K562 (cell line): ENCODE results near the gene CETN2. TPM values are rescaled to one million over a fixed set of nuclear protein-coding genes. Genes with fewer than 3 reads are reported as not detected.
A peak's percentile ranks its signal among the peaks of the same experiment; 100 is the strongest.

Experiments
- ATAC-seq: fragments of 200-7000 bp; cut with Tn5 transposase; 3 replicates; pipeline ENCODE4 v1.9.1; 2020; ENCODE audit warnings: moderate library complexity
- Bru-seq: library from RNA; stranded (reverse); fragments of 400-500 nt; gene quantifications from one replicate; lab custom pipeline; 2021; lab: Mats Ljungman, UMichigan
- BruChase-seq, 2 experiments: library from RNA; stranded (reverse); fragments of 400-500 nt; gene quantifications; one replicate each; lab custom pipeline; 2021; lab: Mats Ljungman, UMichigan
- BruUV-seq: library from RNA; stranded (reverse); fragments of 400-500 nt; replicated peaks from 2 replicates; lab custom pipeline; 2021; lab: Mats Ljungman, UMichigan
- CTCF ChIA-PET: fragments of 300-600 bp; formaldehyde crosslinking; extraction: SDS; loops from one replicate; lab custom pipeline; 2021; ENCODE audit warnings: low intra/inter-chr PET ratio; lab: Yijun Ruan, JAX
- POLR2A ChIA-PET: fragments of 300-600, 350-650 bp; sonication (Branson Sonifier 250); formaldehyde crosslinking; extraction: SDS; loops from one replicate; lab custom pipeline; 2021; ENCODE audit warnings: antibody characterized with exemption, inconsistent platforms; lab: Yijun Ruan, JAX
- DNase-seq, 4 experiments: peaks; one replicate each; pipeline versions ENCODE4 v3.0.0 to v3.0.0-alpha.2; 2011 to 2018; ENCODE audit warnings: low spot score in 3 of 4, mixed read lengths in 3 of 4; ENCODE audit errors: extremely low read depth in 1 of 4
- FAIRE-seq: peaks from 2 replicates; lab custom pipeline; 2011; peaks lifted over from hg19 to GRCh38; lab: Jason Lieb, UNC
- H2AFZ ChIP-seq: 2 replicates; pipeline ENCODE4 v1.6.0; 2011; ENCODE audit warnings: low read depth, low read length, control low read depth, inconsistent platforms
- H3K27ac ChIP-seq: fragments of 200-600 bp; 3 replicates; pipeline ENCODE4 v1.8.0; 2011; ENCODE audit warnings: low read depth, mild to moderate bottlenecking, control low read depth, inconsistent platforms, low read length, moderate library complexity, mixed read lengths; ENCODE audit errors: extremely low read depth
- H3K27me3 ChIP-seq, 2 experiments: fragments of 300-600 bp in 1 of 2; 2 replicates in 1 of 2; 3 replicates in 1 of 2; pipeline versions ENCODE4 v1.6.0 to v1.8.0; 2011; ENCODE audit warnings: inconsistent platforms in 2 of 2, low read length in 2 of 2, mild to moderate bottlenecking in 1 of 2, mixed read lengths in 1 of 2, moderate library complexity in 1 of 2; ENCODE audit not compliant: control insufficient read depth in 2 of 2, insufficient read depth in 2 of 2
- H3K36me3 ChIP-seq: fragments of 300-600 bp; 3 replicates; pipeline ENCODE4 v1.8.0; 2011; ENCODE audit warnings: mild to moderate bottlenecking, low read length, inconsistent platforms; ENCODE audit not compliant: control insufficient read depth, insufficient read depth
- H3K4me1 ChIP-seq, 2 experiments: fragments of 200-600 bp in 1 of 2; replicated peaks in 1 of 2; 2 replicates in 1 of 2; 3 replicates in 1 of 2; pipeline versions ENCODE4 v1.5.1 to v1.8.0; 2011; ENCODE audit warnings: inconsistent platforms in 2 of 2, low read length in 2 of 2, mild to moderate bottlenecking in 1 of 2, mixed read lengths in 1 of 2, moderate library complexity in 1 of 2; ENCODE audit not compliant: control insufficient read depth in 2 of 2, insufficient read depth in 2 of 2
- H3K4me2 ChIP-seq: 2 replicates; pipeline ENCODE4 v1.6.1; 2011; ENCODE audit warnings: low read length, control low read depth, inconsistent platforms, mixed read lengths; ENCODE audit not compliant: insufficient read depth
- H3K4me3 ChIP-seq: fragments of 200-600 bp; sonication (generic), shearing (Covaris generic); 2 replicates; pipeline ENCODE4 v1.5.1; 2016; ENCODE audit warnings: control low read depth, inconsistent platforms
- H3K79me2 ChIP-seq: fragments of 200-600 bp; 3 replicates; pipeline ENCODE4 v1.8.0; 2011; ENCODE audit warnings: low read length, inconsistent platforms; ENCODE audit not compliant: control insufficient read depth, insufficient read depth
- H3K9ac ChIP-seq, 2 experiments: 2 replicates each; pipeline versions ENCODE4 v1.6.0 to v1.6.1; 2011; ENCODE audit warnings: low read depth in 2 of 2, low read length in 2 of 2, control low read depth in 1 of 2, inconsistent platforms in 1 of 2, mild to moderate bottlenecking in 1 of 2, mixed read lengths in 1 of 2; ENCODE audit not compliant: insufficient read depth in 1 of 2
- H3K9me1 ChIP-seq: one replicate; pipeline ENCODE4 v1.6.0; 2011; ENCODE audit warnings: inconsistent platforms, mild to moderate bottlenecking, low read length, moderate library complexity; ENCODE audit not compliant: control insufficient read depth, insufficient read depth
- H3K9me3 ChIP-seq: replicated peaks from 2 replicates; pipeline ENCODE4 v1.5.1; 2011; ENCODE audit warnings: low read depth, low read length, inconsistent platforms; ENCODE audit not compliant: control insufficient read depth, insufficient read depth
- H4K20me1 ChIP-seq: replicated peaks from 2 replicates; pipeline ENCODE4 v1.6.1; 2011; ENCODE audit warnings: low read length, inconsistent platforms, mixed read lengths; ENCODE audit not compliant: control insufficient read depth, insufficient read depth
- ATF1 ChIP-seq, 2 experiments: fragments of 450-650 bp in 1 of 2; IDR thresholded peaks; 2 replicates each; pipeline ENCODE4 v1.6.1; 2016; ENCODE audit warnings: missing compliant biosample characterization in 1 of 2, missing genetic modification characterization in 1 of 2
- ATF4 ChIP-seq: fragments of 450-650 bp; formaldehyde crosslinking; IDR thresholded peaks from 2 replicates; pipeline ENCODE4 v1.4.0; 2022; ENCODE audit warnings: mild to moderate bottlenecking, moderate library complexity
- EHMT2 ChIP-seq: fragments of 450-650 bp; IDR thresholded peaks from 2 replicates; pipeline ENCODE4 v1.6.1; 2018; ENCODE audit warnings: antibody characterized with exemption
- EP400 ChIP-seq: fragments of 450-650 bp; IDR thresholded peaks from 2 replicates; pipeline ENCODE4 v1.6.1; 2017; ENCODE audit warnings: antibody characterized with exemption, mild to moderate bottlenecking, moderate library complexity
- GTF2A2 ChIP-seq: IDR thresholded peaks from 2 replicates; pipeline ENCODE4 v1.6.1; 2016; ENCODE audit warnings: mild to moderate bottlenecking, missing genetic modification characterization, missing compliant biosample characterization
- HOXB6 ChIP-seq: fragments of 250-450 bp; sonication (Bioruptor Pico); IDR thresholded peaks from 2 replicates; pipeline ENCODE4 v1.5.1; 2022; ENCODE audit warnings: mild to moderate bottlenecking, borderline replicate concordance
- RBBP5 ChIP-seq: fragments of 200-600 bp; sonication (generic); IDR thresholded peaks from 2 replicates; pipeline ENCODE4 v1.6.1; 2012; ENCODE audit warnings: borderline replicate concordance, mild to moderate bottlenecking, low read length, control low read depth, inconsistent platforms; ENCODE audit not compliant: insufficient read depth, poor library complexity, severe bottlenecking
- SMAD2 ChIP-seq: fragments of 150-350 bp; IDR thresholded peaks from 2 replicates; pipeline ENCODE4 v1.6.1; 2014; ENCODE audit warnings: low read depth, mild to moderate bottlenecking, low read length
- TEAD2 ChIP-seq: fragments of 450-650 bp; IDR thresholded peaks from 2 replicates; pipeline ENCODE4 v1.6.1; 2016; ENCODE audit warnings: missing genetic modification characterization, control low read depth, missing compliant biosample characterization
- YBX1 ChIP-seq: fragments of 450-650 bp; IDR thresholded peaks from 2 replicates; pipeline ENCODE4 v1.7.1; 2016; ENCODE audit warnings: mild to moderate bottlenecking
- YY1 ChIP-seq, 3 experiments: IDR thresholded peaks; 2 replicates each; pipeline ENCODE4 v1.6.1; 2011; ENCODE audit warnings: low read length in 2 of 3, mild to moderate bottlenecking in 2 of 3, moderate library complexity in 2 of 3, borderline replicate concordance in 1 of 3, control low read depth in 1 of 3, low read depth in 1 of 3; ENCODE audit not compliant: insufficient read depth in 3 of 3, insufficient replicate concordance in 2 of 3, control insufficient read depth in 1 of 3, insufficient read length in 1 of 3; ENCODE audit errors: extremely low read depth in 1 of 3
- ZFX ChIP-seq: sonication (generic); formaldehyde crosslinking; IDR thresholded peaks from 2 replicates; pipeline ENCODE4 v1.8.0; 2022; ENCODE audit warnings: mild to moderate bottlenecking, missing genetic modification reagents, moderate library complexity
- ZNF184 ChIP-seq: sonication (generic); formaldehyde crosslinking; IDR thresholded peaks from 2 replicates; pipeline ENCODE4 v1.5.0; 2020; ENCODE audit warnings: missing genetic modification reagents
- ZNF830 ChIP-seq: fragments of 250-450 bp; sonication (Bioruptor Pico); IDR thresholded peaks from 2 replicates; pipeline ENCODE4 v1.5.0; 2021; ENCODE audit warnings: mild to moderate bottlenecking
- WGBS: fragments of 100-300 bp; shearing (Covaris generic); methylation state at CpG from one replicate; pipeline ENCODE4 v1.1.6; 2016; ENCODE audit warnings: low coverage, mixed read lengths; ENCODE audit not compliant: insufficient coverage; ENCODE audit errors: missing lambda C conversion rate; 5-methylcytosine and 5-hydroxymethylcytosine counted together
- in situ Hi-C: fragments of 300-500 bp; cut with MboI; formaldehyde crosslinking; loops from 4 replicates; pipeline ENCODE4 v1.15.0; 2018; ENCODE audit warnings: inconsistent platforms, mixed read lengths
- intact Hi-C: fragments of 100-400 bp; cut with micrococcal nuclease; formaldehyde crosslinking; loops from 2 replicates; pipeline ENCODE4 v1.14.2; 2022
- long read RNA-seq, 3 experiments: library from polyadenylated mRNA in 2 of 3; library from RNA in 1 of 3; unstranded in 2 of 3; stranded (forward) in 1 of 3; transcript quantifications; one replicate each; pipeline ENCODE4 v2.0.0, GENCODE V29; 2019 to 2022
- polyA minus RNA-seq, 3 experiments: library from RNA; depleted of rRNA, polyadenylated mRNA; stranded (reverse); fragments of >200 nt; gene quantifications; 2 replicates each; pipeline ENCODE4 v1.2.3, GENCODE V29; 2011
- polyA plus RNA-seq, 8 experiments: library from polyadenylated mRNA; depleted of rRNA in 4 of 8; stranded (reverse) in 5 of 8; unstranded in 3 of 8; fragments of >200 nt; fragmentation: Nextera tagmentation in 2 of 8; fragmentation: Illumina TruSeq in 1 of 8; extraction: Ambion mirVana in 2 of 8; extraction: Trizol in 1 of 8; gene quantifications; 2 replicates each; pipeline versions ENCODE4 v1.2.1 to v1.2.3, GENCODE V29; 2011 to 2014; ENCODE audit warnings: inconsistent platforms in 1 of 8, missing spikeins in 1 of 8
- total RNA-seq, 7 experiments: library from RNA; depleted of rRNA in 6 of 7; stranded (reverse); fragments of >200 nt in 6 of 7; fragmentation: Illumina TruSeq in 2 of 7; extraction: Trizol in 2 of 7; gene quantifications; 2 replicates each; pipeline versions ENCODE4 v1.2.1 to v1.2.3, GENCODE V29; 2011 to 2021; ENCODE audit warnings: low replicate concordance in 1 of 7

Gene CETN2
- 3.0 and 4.3 TPM in 2 replicates for total RNA-seq (2011; cell fraction: chromatin; rRNA removed; ENCODE audit: low replicate concordance)
- total RNA-seq (2011; cell fraction: nucleolus; rRNA removed) = 2.5 TPM in 2 replicates
- total RNA-seq (2011; cell fraction: nucleoplasm; rRNA removed) = 4.5 and 5.6 TPM in 2 replicates
- total RNA-seq (2014; rRNA removed) = 15.7 and 16.7 TPM in 2 replicates
- 27.6 and 32.6 TPM in 2 replicates for total RNA-seq (2014; rRNA removed; fragmentation: Illumina TruSeq; extraction: Trizol)
- total RNA-seq (2015; rRNA removed; fragmentation: Illumina TruSeq; extraction: Trizol) = 26.9 and 28.8 TPM in 2 replicates
- total RNA-seq (2021) = 17.6 and 19.7 TPM in 2 replicates
- polyA plus RNA-seq (2011; rRNA removed) = 28.8 and 35.0 TPM in 2 replicates
- 7.9 and 13.1 TPM in 2 replicates for polyA plus RNA-seq (2011; cell fraction: cytosol; rRNA removed)
- polyA plus RNA-seq (2011; cell fraction: nucleus; rRNA removed) = 6.0 and 10.3 TPM in 2 replicates
- 19.4 and 33.2 TPM in 2 replicates for polyA plus RNA-seq (2012)
- 27.8 and 37.1 TPM in 2 replicates for polyA plus RNA-seq (2014; fragmentation: Illumina TruSeq; extraction: Trizol)
- polyA plus RNA-seq (2014; fragmentation: Nextera tagmentation; extraction: Ambion mirVana) = 10 to 100 TPM; 24.7 to 36.0 TPM
- 22.3 and 22.6 TPM in 2 replicates for polyA plus RNA-seq (2014; rRNA removed)
- polyA minus RNA-seq (2011; rRNA and poly(A)+ RNA removed) = 15.2 and 15.8 TPM in 2 replicates
- polyA minus RNA-seq (2011; cell fraction: cytosol; rRNA and poly(A)+ RNA removed) = 2.5 and 4.4 TPM in 2 replicates
- polyA minus RNA-seq (2011; cell fraction: nucleus; rRNA and poly(A)+ RNA removed) = 2.3 and 4.0 TPM in 2 replicates
- Bru-seq, nascent RNA = percentile 62 among the genes with signal in this experiment
- percentile 60 among the genes with signal in this experiment for BruChase-seq, experiment 1, labeled RNA remaining after a 2-hour chase
- BruChase-seq, experiment 2, labeled RNA remaining after a 6-hour chase = percentile 69 among the genes with signal in this experiment
- long read RNA-seq, experiment 1, transcript CETN2-201 (5 exons, 1,454 nt) = major isoform, 29 of 35 reads
- long read RNA-seq, experiment 1, partial matches to known transcripts = 5 of 35 reads
- long read RNA-seq, experiment 1, other reads (novel, unspliced or antisense) = 1 of 35 reads
- long read RNA-seq, experiment 2, partial matches to known transcripts = 23 of 27 reads
- long read RNA-seq, experiment 2, other reads (novel, unspliced or antisense) = 2 of 27 reads
- long read RNA-seq, experiment 3, transcript CETN2-201 (5 exons, 1,454 nt) = major isoform, 15 of 16 reads
- long read RNA-seq, experiment 3, partial matches to known transcripts = 0 of 16 reads
- long read RNA-seq, experiment 3, other reads (novel, unspliced or antisense) = 1 of 16 reads

GRCh38 chrX:152830312-152831305 lies at the start of gene CETN2, which contains the start of gene NSDHL:
TSS of gene CETN2 (minus strand) at chrX:152830757. CDS start at chrX:152830710, 47 bp downstream.
TSS of gene NSDHL (plus strand) at chrX:152831063. CDS start at chrX:152846325, 15,262 bp downstream.
- Histone ChIP-seq H3K9ac (peak within 1 kb of the TSS; percentile 85 to 99), H3K27me3 (no peaks in the 10 kb centered on the region), H3K36me3 (peaks cover 42% of the 10 kb centered on the region; the same call in 2 of the 3 replicates), H3K9me1 (no peaks in the 10 kb centered on the region), H3K4me3 (peak within 1 kb of the TSS; percentile 62), H2AFZ (peak within 1 kb of the TSS; percentile 81), H4K20me1 (no peaks in the 10 kb centered on the region; the same call in 1 of the 2 replicates), H3K4me1 (peaks cover 12 to 14% of the 10 kb centered on the region in 2 experiments; a peak in 4 of 5 replicates), H3K79me2 (peaks cover 42% of the 10 kb centered on the region), H3K27ac (peak within 1 kb of the TSS; percentile 82), H3K4me2 (peak within 1 kb of the TSS; percentile 95), H3K9me3 (no peaks in the 10 kb centered on the region)
- in situ Hi-C loops (no loop called here), intact Hi-C loops (loop anchor here (10.0 kb wide), 1 partner anchor 84 kb away; no protein-coding TSS in a partner anchor)
- DNase-seq (peak; percentile 97 to 99 (median 98)), FAIRE-seq (peak; percentile 96), ATAC-seq (peak; percentile 99)
- ChIA-PET CTCF (interaction anchor here (0.6 kb wide), 1 partner anchor 182 kb away, joined by 3 read pairs; no protein-coding TSS in a partner anchor), POLR2A (interaction anchor here (0.6 to 1.0 kb wide), 3 partner anchors 9 to 818 kb away, joined by 3 to 6 read pairs (median 4); no protein-coding TSS in a partner anchor)
- WGBS = under 1% methylated on average over 59 of the region's 71 CpGs
- no TSS peak for BruUV-seq
- TF ChIP-seq ZNF830 (no peak), ZNF184 (CRISPR knock-in tag) (peak; percentile 34; the same call in 1 of the 2 replicates), SMAD2 (no peak), RBBP5 (no peak), ATF4 (CRISPR knock-in tag) (no peak), TEAD2 (tag) (no peak), YY1 (IDR thresholded peaks at IDR 0.05; ENCODE audit: borderline replicate concordance in 1 of 3, control insufficient read depth in 1 of 3, extremely low read depth in 1 of 3, insufficient read depth in 3 of 3, insufficient read length in 1 of 3, insufficient replicate concordance in 2 of 3, low read depth in 1 of 3, low read length in 2 of 3) (peak in 1 of 3 experiments; percentile 24), YBX1 (no peak), ATF1 (CRISPR knock-in tag; IDR thresholded peaks at IDR 0.05) (no peak), ATF1 (tag; IDR thresholded peaks at IDR 0.05) (peak; percentile 90), HOXB6 (CRISPR knock-in tag) (no peak), EHMT2 (no peak), GTF2A2 (no peak), ZFX (CRISPR knock-in tag) (peak; percentile 73), EP400 (peak; percentile 68; the same call in 1 of the 2 replicates)
